ENCODE data around the gene SFRP5. TPM values are rescaled to one million over a fixed set of nuclear protein-coding genes. Genes with fewer than 3 reads are reported as not detected.

Gene SFRP5
- total RNA-seq, 1 donor from 2014 or later: not detected

- peaks cover 47% of the 10 kb centered on the region for H3K4me1 Mint-ChIP-seq
- no peaks in the 10 kb centered on the region for H3K9me3 Mint-ChIP-seq
These were observed 34.7 kb downstream of the SFRP5 start, which contains the start of gene ZFYVE27 for GRCh38 chr10:97736902-97737769. TSS of gene ZFYVE27 (plus strand) at chr10:97737128. CDS start at chr10:97738478, 1,350 bp downstream.

GRCh38 chr10:97736403-97736901, 35.3 kb downstream of the SFRP5 start:
- H3K4me1 Mint-ChIP-seq: peaks cover 44% of the 10 kb centered on the region
- peak overlapping the region; percentile 97 for H3K27ac Mint-ChIP-seq
- DNase-seq: no peak
- TF ChIP-seq CTCF (IDR thresholded peaks at IDR 0.05): no peak
- peaks cover 1% of the 10 kb centered on the region for H3K27me3 Mint-ChIP-seq
- peaks cover 28% of the 10 kb centered on the region for H3K36me3 Mint-ChIP-seq (ENCODE audit: low read depth)
- no peaks in the 10 kb centered on the region for H3K9me3 Mint-ChIP-seq
- peak; percentile 20 for ATAC-seq (ENCODE audit: low read depth)
- CTCF ChIA-PET: interaction anchor here (0.6 to 3.4 kb wide), 8 partner anchors 27 to 457 kb away, joined by 3 to 21 read pairs (median 6); partner anchors contain the start of gene AVPI1
- intact Hi-C loops (cut with micrococcal nuclease): loop anchor here (2.0 to 10.0 kb wide), 4 partner anchors 22 to 711 kb away; partner anchors contain the start of genes HPS1, MMS19, MORN4 and UBTD1
- H3K4me3 Mint-ChIP-seq: peak overlapping the region; percentile 97
- POLR2A ChIA-PET: interaction anchor here (0.6 to 2.1 kb wide), 20 partner anchors 9 to 1884 kb away, joined by 3 to 44 read pairs (median 4); partner anchors contain the start of genes AVPI1, GOT1, MARVELD1 and PI4K2A

More at GRCh38 chr10:97736902-97737769, 34.7 kb downstream of the SFRP5 start, which contains the start of gene ZFYVE27:
- intact Hi-C loops (cut with micrococcal nuclease): loop anchor here (1.0 to 10.0 kb wide), 6 partner anchors 22 to 710 kb away; partner anchors contain the start of genes AVPI1, HPS1, MMS19 and MORN4
- peaks cover 29% of the 10 kb centered on the region for H3K36me3 Mint-ChIP-seq (ENCODE audit: low read depth)
- peak; percentile 90 for ATAC-seq (ENCODE audit: low read depth)
- no peak for TF ChIP-seq CTCF (IDR thresholded peaks at IDR 0.05)
- H3K27ac Mint-ChIP-seq: peak within 1 kb of the TSS; percentile 97
- peak; percentile 94 for DNase-seq
- peak within 1 kb of the TSS; percentile 97 for H3K4me3 Mint-ChIP-seq
- ChIA-PET CTCF (interaction anchor here (0.6 to 3.4 kb wide), 8 partner anchors 28 to 458 kb away, joined by 3 to 21 read pairs (median 6); partner anchors contain the start of gene AVPI1), POLR2A (interaction anchor here (0.6 to 2.1 kb wide), 20 partner anchors 10 to 1884 kb away, joined by 3 to 44 read pairs (median 4); partner anchors contain the start of genes AVPI1, GOT1, MARVELD1 and PI4K2A)
- no peaks in the 10 kb centered on the region for H3K27me3 Mint-ChIP-seq

- ChIA-PET CTCF (interaction anchor here (0.6 to 6.2 kb wide), 4 partner anchors 14 to 57 kb away, joined by 3 to 86 read pairs (median 30); no protein-coding TSS in a partner anchor), POLR2A (no interaction called here)
- H3K27me3 Mint-ChIP-seq: peaks cover 6% of the 10 kb centered on the region
- TF ChIP-seq CTCF (IDR thresholded peaks at IDR 0.05): no peak
- DNase-seq (no peak), ATAC-seq (ENCODE audit: low read depth) (no peak)
- intact Hi-C loops (cut with micrococcal nuclease): loop anchor here (10.0 kb wide), 1 partner anchor 239 kb away; the partner anchor contains the start of genes MMS19 and UBTD1
- H3K9me3 Mint-ChIP-seq: no peaks in the 10 kb centered on the region
- H3K27ac Mint-ChIP-seq: no peak overlapping the region
- peaks cover 24% of the 10 kb centered on the region for H3K4me1 Mint-ChIP-seq
- H3K36me3 Mint-ChIP-seq (ENCODE audit: low read depth): peaks cover 11% of the 10 kb centered on the region
- no peak overlapping the region for H3K4me3 Mint-ChIP-seq
These were observed 37.8 kb downstream of the SFRP5 start for GRCh38 chr10:97734021-97734420.

GRCh38 chr10:97733256-97733655, 38.5 kb downstream of the SFRP5 start:
- intact Hi-C loops (cut with micrococcal nuclease): loop anchor here (10.0 kb wide), 1 partner anchor 238 kb away; the partner anchor contains the start of genes MMS19 and UBTD1
- Mint-ChIP-seq H3K27ac (no peak overlapping the region), H3K4me3 (no peak overlapping the region), H3K36me3 (ENCODE audit: low read depth) (peaks cover 9% of the 10 kb centered on the region), H3K27me3 (peaks cover 6% of the 10 kb centered on the region), H3K4me1 (peaks cover 19% of the 10 kb centered on the region), H3K9me3 (no peaks in the 10 kb centered on the region)
- ATAC-seq (ENCODE audit: low read depth) (no peak), DNase-seq (no peak)
- CTCF ChIA-PET: interaction anchor here (0.6 to 6.2 kb wide), 6 partner anchors 14 to 160 kb away, joined by 3 to 86 read pairs (median 28); partner anchors contain the start of genes ANKRD2 and AVPI1
- TF ChIP-seq CTCF (IDR thresholded peaks at IDR 0.05): no peak
- POLR2A ChIA-PET: no interaction called here

Measured in activated B cell treated with CpG ODN at 0.5 μM for 24 hours (primary cell).